Bronchial smooth muscle cell (primary cell): Measurements from ENCODE around the gene ZNF892. TPM values are rescaled to one million over a fixed set of nuclear protein-coding genes. Genes with fewer than 3 reads are reported as not detected.

ENCODE experiments used
- total RNA-seq: library from RNA; depleted of rRNA; stranded (reverse); fragments of >200 nt; gene quantifications from 2 replicates; pipeline ENCODE4 v1.2.1, GENCODE V29; 2014

The ZNF892 gene
- total RNA-seq = 4.2 and 4.4 TPM in 2 replicates

GRCh38 chr2:95207111-95207961, at the start of gene ZNF892:
Gene ZNF892 (plus strand): TSS chr2:95207521. CDS start chr2:95207816, 295 bp downstream.

GRCh38 chr2:95159690-95160449, 47.5 kb upstream of the ZNF892 start, which contains the start of gene ZNF514:
Gene ZNF514 (minus strand): TSS chr2:95159848. CDS start chr2:95153253, 6,595 bp downstream.

GRCh38 chr2:95165371-95166064, 41.8 kb upstream of the ZNF892 start, which contains the start of gene ZNF2:
Gene ZNF2 (plus strand): TSS chr2:95165809. CDS start chr2:95176227, 10,418 bp downstream.

Other genes starting within 250 kb of the ZNF892 start
- gene MAL, start 181.8 kb upstream of the ZNF892 start, total RNA-seq = 0.16 and 0.17 TPM in 2 replicates
- gene MRPS5, start 85.7 kb upstream of the ZNF892 start, total RNA-seq = 48.1 and 64.5 TPM in 2 replicates
- gene ZNF514, start 47.7 kb upstream of the ZNF892 start, total RNA-seq = 11.8 and 12.8 TPM in 2 replicates
- 8.8 and 10.2 TPM in 2 replicates for gene ZNF2, start 41.7 kb upstream of the ZNF892 start, total RNA-seq
- gene PROM2, start 66.9 kb downstream of the ZNF892 start, total RNA-seq = 1.1 and 4.1 TPM in 2 replicates
- 1.4 and 1.6 TPM in 2 replicates for gene KCNIP3, start 89.8 kb downstream of the ZNF892 start, total RNA-seq
- gene FAHD2A, start 195.2 kb downstream of the ZNF892 start, total RNA-seq = 22.2 and 22.7 TPM in 2 replicates